Measurements from ENCODE around the gene KCNQ1.

- no peak for TF ChIP-seq CTCF (IDR thresholded peaks at IDR 0.05; ENCODE audit: low read length)
- no peak for TF ChIP-seq EZH2 (IDR thresholded peaks at IDR 0.05; ENCODE audit: borderline replicate concordance, low read length)
These were observed 414.9 kb downstream of the KCNQ1 start for GRCh38 chr11:2859699-2860037.
